ENCODE results near the gene VAMP1. TPM values are rescaled to one million over a fixed set of nuclear protein-coding genes. Genes with fewer than 3 reads are reported as not detected.

Gene VAMP1
- total and polyA plus RNA-seq, 10 of the 15 experiments (the other 5 are each of a cell fraction or from before 2014, with no cell fraction given): 4.8 to 123 (median 27.5) TPM

DNA sequence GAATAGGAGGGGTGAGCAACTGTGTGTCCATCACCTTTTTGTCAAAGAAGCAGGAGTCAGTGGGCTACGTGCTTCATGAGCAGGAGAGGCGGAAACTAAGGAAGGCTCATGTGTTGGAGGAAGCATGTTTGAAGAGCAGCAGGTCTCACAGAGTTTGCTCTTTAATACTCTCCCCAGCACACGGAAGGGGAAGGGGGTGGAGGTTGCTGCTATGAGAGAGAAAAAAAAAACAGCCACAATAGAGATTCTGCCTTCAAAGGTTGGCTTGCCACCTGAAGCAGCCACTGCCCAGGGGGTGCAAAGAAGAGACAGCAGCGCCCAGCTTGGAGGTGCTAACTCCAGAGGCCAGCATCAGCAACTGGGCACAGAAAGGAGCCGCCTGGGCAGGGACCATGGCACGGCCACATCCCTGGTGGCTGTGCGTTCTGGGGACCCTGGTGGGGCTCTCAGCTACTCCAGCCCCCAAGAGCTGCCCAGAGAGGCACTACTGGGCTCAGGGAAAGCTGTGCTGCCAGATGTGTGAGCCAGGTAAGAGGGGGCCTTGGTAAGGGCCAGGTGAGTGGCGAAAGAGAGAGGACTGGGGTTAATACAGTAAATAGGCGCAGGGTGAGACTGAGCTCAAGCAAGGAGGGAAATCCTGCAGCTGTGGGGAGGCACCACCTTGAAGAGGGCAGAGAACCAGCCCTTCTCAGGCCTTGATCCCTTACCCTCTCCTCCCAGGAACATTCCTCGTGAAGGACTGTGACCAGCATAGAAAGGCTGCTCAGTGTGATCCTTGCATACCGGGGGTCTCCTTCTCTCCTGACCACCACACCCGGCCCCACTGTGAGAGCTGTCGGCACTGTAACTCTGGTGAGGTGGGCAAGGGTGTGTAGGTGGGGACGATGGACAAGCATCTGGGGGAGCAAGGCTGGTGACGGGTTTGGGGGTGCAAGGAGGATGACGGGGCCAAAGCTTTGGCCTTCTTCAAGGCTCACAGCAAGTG, 25.5 kb downstream of the VAMP1 start, which contains the start of gene CD27 (continued):
- peak; percentile 44; the same call in 1 of the 2 replicates for TF ChIP-seq CBFB (IDR thresholded peaks at IDR 0.05; ENCODE audit: low read depth)
- no peak for TF ChIP-seq HDAC6 (IDR thresholded peaks at IDR 0.05; ENCODE audit: unreplicated experiment)
- TF ChIP-seq IRF5 (IDR thresholded peaks at IDR 0.05; ENCODE audit: borderline replicate concordance): no peak
- no peak for TF ChIP-seq CREB1 (IDR thresholded peaks at IDR 0.05; ENCODE audit: low read depth)
- TF ChIP-seq E4F1 (IDR thresholded peaks at IDR 0.05; ENCODE audit: borderline replicate concordance, partially characterized antibody): no peak
- no peak for TF ChIP-seq EZH2 (IDR thresholded peaks at IDR 0.05; ENCODE audit: borderline replicate concordance, control insufficient read depth, low read depth, low read length)
- no peak for TF ChIP-seq BCLAF1 (IDR thresholded peaks at IDR 0.05)
- TF ChIP-seq HDGF (IDR thresholded peaks at IDR 0.05): peak; percentile 62; the same call in 1 of the 2 replicates
- TF ChIP-seq ZNF217 (IDR thresholded peaks at IDR 0.05): no peak
- TF ChIP-seq POLR2AphosphoS2 (IDR thresholded peaks at IDR 0.05; ENCODE audit: low read depth, low read length): 0 out of 2 replicates have a peak, but pooled peaks have one; percentile 41
- TF ChIP-seq, protein P1, sequence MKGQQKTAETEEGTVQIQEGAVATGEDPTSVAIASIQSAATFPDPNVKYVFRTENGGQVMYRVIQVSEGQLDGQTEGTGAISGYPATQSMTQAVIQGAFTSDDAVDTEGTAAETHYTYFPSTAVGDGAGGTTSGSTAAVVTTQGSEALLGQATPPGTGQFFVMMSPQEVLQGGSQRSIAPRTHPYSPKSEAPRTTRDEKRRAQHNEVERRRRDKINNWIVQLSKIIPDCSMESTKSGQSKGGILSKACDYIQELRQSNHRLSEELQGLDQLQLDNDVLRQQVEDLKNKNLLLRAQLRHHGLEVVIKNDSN (IDR thresholded peaks at IDR 0.05; ENCODE audit: borderline replicate concordance, extremely low read length, insufficient read depth, low read depth, low read length): no peak
- 0 out of 2 replicates have a peak, but pooled peaks have one; percentile 41 for TF ChIP-seq TCF3 (IDR thresholded peaks at IDR 0.05; ENCODE audit: borderline replicate concordance, insufficient read depth, low read depth, low read length)
- no peak for TF ChIP-seq JUND (IDR thresholded peaks at IDR 0.05; ENCODE audit: low read depth, low read length)
- no peak for TF ChIP-seq TARDBP (IDR thresholded peaks at IDR 0.05; ENCODE audit: borderline replicate concordance)
- TF ChIP-seq, protein P2, sequence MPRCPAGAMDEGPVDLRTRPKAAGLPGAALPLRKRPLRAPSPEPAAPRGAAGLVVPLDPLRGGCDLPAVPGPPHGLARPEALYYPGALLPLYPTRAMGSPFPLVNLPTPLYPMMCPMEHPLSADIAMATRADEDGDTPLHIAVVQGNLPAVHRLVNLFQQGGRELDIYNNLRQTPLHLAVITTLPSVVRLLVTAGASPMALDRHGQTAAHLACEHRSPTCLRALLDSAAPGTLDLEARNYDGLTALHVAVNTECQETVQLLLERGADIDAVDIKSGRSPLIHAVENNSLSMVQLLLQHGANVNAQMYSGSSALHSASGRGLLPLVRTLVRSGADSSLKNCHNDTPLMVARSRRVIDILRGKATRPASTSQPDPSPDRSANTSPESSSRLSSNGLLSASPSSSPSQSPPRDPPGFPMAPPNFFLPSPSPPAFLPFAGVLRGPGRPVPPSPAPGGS (IDR thresholded peaks at IDR 0.05; ENCODE audit: borderline replicate concordance, insufficient read depth, low read depth, low read length, poor library complexity, severe bottlenecking): no peak
- peak; percentile 46; the same call in 1 of the 2 replicates for TF ChIP-seq CREM (IDR thresholded peaks at IDR 0.05; ENCODE audit: low read depth)
- 0 out of 3 replicates have a peak, but pooled peaks have one; percentile 26 for TF ChIP-seq POU2F2 (IDR thresholded peaks at IDR 0.05; ENCODE audit: borderline replicate concordance, low read depth, low read length)
- no peak for TF ChIP-seq MYC (IDR thresholded peaks at IDR 0.05; ENCODE audit: insufficient read depth, insufficient read length, insufficient replicate concordance, low read length, severe bottlenecking)
